Endothelial cell of umbilical vein (primary cell): ENCODE measurements around the gene RPS6KA4. TPM values are rescaled to one million over a fixed set of nuclear protein-coding genes. Genes with fewer than 3 reads are reported as not detected.

ENCODE experiments used
- BruUV-seq: library from RNA; stranded (reverse); fragments of 400-500 nt; replicated peaks from 2 replicates; lab custom pipeline; 2021; lab: Mats Ljungman, UMichigan
- CTCF ChIA-PET: fragments of 300-600, 350-600 bp; sonication (Branson Sonifier 250); formaldehyde crosslinking; loops from one replicate; lab custom pipeline; 2021; ENCODE audit warnings: antibody characterized with exemption, inconsistent platforms; lab: Charles Lee
- POLR2A ChIA-PET: fragments of 300-600, 350-600 bp; sonication (Branson Sonifier 250); formaldehyde crosslinking; loops from one replicate; lab custom pipeline; 2021; ENCODE audit warnings: antibody characterized with exemption, inconsistent platforms; lab: Charles Lee
- DNase-seq: peaks from one replicate; pipeline ENCODE4 v3.0.0-alpha.2; 2011; ENCODE audit warnings: low read depth, low spot score
- FAIRE-seq: peaks from 2 replicates; lab custom pipeline; 2011; peaks lifted over from hg19 to GRCh38; lab: Jason Lieb, UNC
- H2AFZ ChIP-seq: 2 replicates; pipeline ENCODE4 v1.6.0; 2012; ENCODE audit warnings: low read depth, low read length, control low read depth, inconsistent platforms
- H3K27ac ChIP-seq: 2 replicates; pipeline ENCODE4 v1.5.1; 2011; ENCODE audit warnings: low read depth, mild to moderate bottlenecking, control low read depth, low read length, moderate library complexity; ENCODE audit not compliant: insufficient read depth
- H3K27me3 ChIP-seq, 2 experiments: 2 replicates each; pipeline versions ENCODE4 v1.6.0 to v1.6.1; 2011; ENCODE audit warnings: low read length in 2 of 2, mixed read lengths in 1 of 2; ENCODE audit not compliant: control insufficient read depth in 2 of 2, insufficient read depth in 2 of 2
- H3K36me3 ChIP-seq, 2 experiments: 2 replicates in 1 of 2; 3 replicates in 1 of 2; pipeline ENCODE4 v1.5.1; 2011; ENCODE audit warnings: low read length in 2 of 2, mild to moderate bottlenecking in 1 of 2, moderate library complexity in 1 of 2; ENCODE audit not compliant: control insufficient read depth in 2 of 2, insufficient read depth in 2 of 2; ENCODE audit errors: extremely low read depth in 1 of 2
- H3K4me1 ChIP-seq: 3 replicates; pipeline ENCODE4 v1.5.1; 2011; ENCODE audit warnings: mild to moderate bottlenecking, low read length; ENCODE audit not compliant: control insufficient read depth, insufficient read depth; ENCODE audit errors: extremely low read depth
- H3K4me2 ChIP-seq: 2 replicates; pipeline ENCODE4 v1.6.1; 2011; ENCODE audit warnings: low read length, control low read depth, mixed read lengths; ENCODE audit not compliant: insufficient read depth
- H3K4me3 ChIP-seq, 3 experiments: fragments of 200-600 bp in 1 of 3; sonication (generic), shearing (Covaris generic) in 1 of 3; replicated peaks in 1 of 3; 2 replicates each; pipeline ENCODE4 v1.5.1; 2011 to 2016; ENCODE audit warnings: control low read depth in 3 of 3, low read length in 3 of 3, mild to moderate bottlenecking in 2 of 3, inconsistent platforms in 1 of 3, low read depth in 1 of 3, moderate library complexity in 1 of 3; ENCODE audit not compliant: insufficient read depth in 1 of 3
- H3K79me2 ChIP-seq: 2 replicates; pipeline ENCODE4 v1.6.0; 2012; ENCODE audit warnings: low read length, inconsistent platforms; ENCODE audit not compliant: control insufficient read depth, insufficient read depth
- H3K9ac ChIP-seq: replicated peaks from 2 replicates; pipeline ENCODE3; 2011; ENCODE audit warnings: low read length, control low read depth; ENCODE audit not compliant: insufficient read depth; ENCODE audit errors: extremely low read depth
- H3K9me1 ChIP-seq: replicated peaks from 3 replicates; pipeline ENCODE4 v1.6.0; 2011; ENCODE audit warnings: mild to moderate bottlenecking, low read length; ENCODE audit not compliant: control insufficient read depth, insufficient read depth; ENCODE audit errors: extremely low read depth
- H3K9me3 ChIP-seq: replicated peaks from 2 replicates; pipeline ENCODE4 v1.5.1; 2012; ENCODE audit warnings: low read length, inconsistent platforms; ENCODE audit not compliant: control insufficient read depth, insufficient read depth
- H4K20me1 ChIP-seq: replicated peaks from 2 replicates; pipeline ENCODE3; 2011; ENCODE audit warnings: mild to moderate bottlenecking, low read length; ENCODE audit not compliant: control insufficient read depth, insufficient read depth; ENCODE audit errors: extremely low read depth
- CTCF ChIP-seq, 2 donors: IDR thresholded peaks; 1 replicate in 1 of 2; 2 replicates in 1 of 2; pipeline ENCODE4 v1.5.1; 2011; ENCODE audit warnings: low read length in 2 of 2, mild to moderate bottlenecking in 2 of 2, moderate library complexity in 2 of 2, control low read depth in 1 of 2, inconsistent platforms in 1 of 2, low read depth in 1 of 2; ENCODE audit not compliant: insufficient read depth in 1 of 2; ENCODE audit errors: extremely low read depth in 1 of 2
- EZH2 ChIP-seq: IDR thresholded peaks from 2 replicates; pipeline ENCODE4 v1.6.1; 2012; ENCODE audit warnings: borderline replicate concordance, low read depth, mild to moderate bottlenecking, moderate library complexity, low read length, inconsistent platforms; ENCODE audit not compliant: severe bottlenecking
- FOS ChIP-seq: IDR thresholded peaks from 2 replicates; pipeline ENCODE4 v1.6.1; 2011; ENCODE audit warnings: mild to moderate bottlenecking, low read length, moderate library complexity, borderline replicate concordance; ENCODE audit not compliant: insufficient read depth
- GATA2 ChIP-seq: IDR thresholded peaks from 2 replicates; pipeline ENCODE4 v1.7.0; 2011; ENCODE audit warnings: low read depth, mild to moderate bottlenecking, moderate library complexity, mixed read lengths, low read length; ENCODE audit not compliant: insufficient read length, insufficient read depth
- JUN ChIP-seq: IDR thresholded peaks from 2 replicates; pipeline ENCODE4 v1.6.1; 2011; ENCODE audit warnings: borderline replicate concordance, low read depth; ENCODE audit not compliant: insufficient read length, insufficient read depth
- MAX ChIP-seq: IDR thresholded peaks from 2 replicates; pipeline ENCODE4 v1.6.1; 2011; ENCODE audit not compliant: insufficient read depth, insufficient read length
- MYC ChIP-seq: IDR thresholded peaks from one replicate; pipeline ENCODE4 v1.6.1; 2011; ENCODE audit warnings: mild to moderate bottlenecking, low read depth, low read length
- POLR2A ChIP-seq: IDR thresholded peaks from 2 replicates; pipeline ENCODE4 v1.6.1; 2012; ENCODE audit warnings: low read depth, mild to moderate bottlenecking, control low read depth, low read length
- POLR2AphosphoS5 ChIP-seq: IDR thresholded peaks from 2 replicates; pipeline ENCODE4 v1.6.1; 2012; ENCODE audit warnings: low read depth, mild to moderate bottlenecking, control low read depth, low read length, moderate library complexity; ENCODE audit not compliant: insufficient read depth
- dilution Hi-C: fragments of 300-500 bp; cut with MboI; formaldehyde crosslinking; loops from one replicate; pipeline ENCODE4 v1.15.0; 2019; ENCODE audit warnings: low sequenced_read_pairs; ENCODE audit not compliant: extremely low pct_ligation_motif_present
- intact Hi-C: fragments of 100-400 bp; cut with micrococcal nuclease; formaldehyde crosslinking; loops from one replicate; pipeline ENCODE4 v1.10.0; 2022
- polyA plus RNA-seq, 4 experiments: library from polyadenylated mRNA; depleted of rRNA in 3 of 4; stranded (reverse) in 3 of 4; unstranded in 1 of 4; fragments of >200 nt; gene quantifications; 2 replicates each; pipeline versions ENCODE4 v1.2.1 to v1.2.3, GENCODE V29; 2011 to 2012; ENCODE audit warnings: missing spikeins in 1 of 4
- total RNA-seq: library from RNA; stranded (reverse); gene quantifications from 2 replicates; pipeline ENCODE4 v1.2.3, GENCODE V29; 2021

The RPS6KA4 gene
- total and polyA plus RNA-seq, 2 donors (not counting 3 experiments of a cell fraction or from before 2014, with no cell fraction given) = 26.5 to 44.1 TPM

- FAIRE-seq (no peak), DNase-seq (no peak)
- dilution Hi-C loops = no loop called here
Observed at GRCh38 chr11:64361659-64362058, 2.7 kb downstream of the RPS6KA4 start.

More at GRCh38 chr11:64361659-64362058, 2.7 kb downstream of the RPS6KA4 start:
- no peak overlapping the region for H3K4me2 ChIP-seq
- no peaks in the 10 kb centered on the region for H3K27me3 ChIP-seq
- H4K20me1 ChIP-seq = no peaks in the 10 kb centered on the region
- no peak overlapping the region for H2AFZ ChIP-seq
- no peak overlapping the region for H3K4me3 ChIP-seq
- TF ChIP-seq MYC (no peak), EZH2 (no peak), POLR2A (no peak), FOS (no peak), MAX (no peak), JUN (no peak), POLR2AphosphoS5 (no peak), GATA2 (no peak), CTCF (IDR thresholded peaks at IDR 0.05; ENCODE audit: extremely low read depth in 1 of 2, insufficient read depth in 1 of 2, low read depth in 1 of 2, low read length in 2 of 2) (no peak)
- POLR2A ChIA-PET = no interaction called here
- no peaks in the 10 kb centered on the region for H3K9me3 ChIP-seq
- no peak overlapping the region for H3K9ac ChIP-seq
- CTCF ChIA-PET = interaction anchor here (1.3 to 1.5 kb wide), 2 partner anchors 19 to 45 kb away, joined by 5 read pairs; partner anchors contain the start of genes PRDX5 and TRMT112
- BruUV-seq = no TSS peak
- peaks cover 10% of the 10 kb centered on the region for H3K79me2 ChIP-seq
- intact Hi-C loops = no loop called here
- H3K4me1 ChIP-seq = peaks cover 16% of the 10 kb centered on the region
- H3K27ac ChIP-seq = no peak overlapping the region
- H3K9me1 ChIP-seq = no peaks in the 10 kb centered on the region
- H3K36me3 ChIP-seq = peaks cover 5 to 24% of the 10 kb centered on the region in 2 experiments
